Pancreas (tissue), 10 donors: ENCODE results near the gene FN3KRP. TPM values are rescaled to one million over a fixed set of nuclear protein-coding genes. Genes with fewer than 3 reads are reported as not detected.

Experiments used
- ATAC-seq, 4 donors: fragments of 200-7000 bp; cut with Tn5 transposase; one replicate each; pipeline versions ENCODE4 v1.8.0 to v1.9.1; 2020; ENCODE audit warnings: mild to moderate bottlenecking in 4 of 4, moderate library complexity in 4 of 4
- DNase-seq, 6 donors: peaks; one replicate each; pipeline ENCODE4 v3.0.0-alpha.2; 2020
- FAIRE-seq: peaks from 2 replicates; lab custom pipeline; 2012; peaks lifted over from hg19 to GRCh38; lab: Jason Lieb, UNC
- H3K27ac ChIP-seq, 4 donors: fragments of 200-600 bp; sonication (generic); 1 replicate in 3 of 4; 2 replicates in 1 of 4; pipeline versions ENCODE4 v1.5.0 to v1.8.0; 2020
- H3K27me3 ChIP-seq, 4 donors: fragments of 200-600 bp; one replicate each; pipeline ENCODE4 v1.8.0; 2021
- H3K36me3 ChIP-seq, 3 donors: fragments of 200-600 bp; sonication (generic) in 1 of 3; one replicate each; pipeline versions ENCODE4 v1.5.0 to v1.8.0; 2020 to 2021
- H3K4me1 ChIP-seq, 3 donors: fragments of 200-600 bp; one replicate each; pipeline ENCODE4 v1.8.0; 2021
- H3K4me3 ChIP-seq, 4 donors: fragments of 200-600 bp; sonication (generic) in 2 of 4; one replicate each; pipeline versions ENCODE4 v1.5.0 to v1.8.0; 2020 to 2021
- H3K9me3 ChIP-seq, 4 donors: fragments of 200-600 bp; one replicate each; pipeline ENCODE4 v1.8.0; 2021
- WGBS, 2 donors: extraction: QIAGEN DNeasy Blood & Tissue Kit; methylation state at CpG; one replicate each; pipeline ENCODE4 v1.1.7; 2013; 5-methylcytosine and 5-hydroxymethylcytosine counted together
- intact Hi-C, 3 donors: fragments of 100-400 bp; cut with DNase I; formaldehyde crosslinking; loops; one replicate each; pipeline versions ENCODE4 v1.11.1 to v1.14.2; 2022
- polyA plus RNA-seq, 2 donors: library from polyadenylated mRNA; stranded (reverse); fragments of 200-250 nt; gene quantifications; one replicate each; pipeline ENCODE4 v1.2.3, GENCODE V29; 2013
- total RNA-seq, 6 donors: library from RNA; stranded (reverse); fragmentation: NEBNext Ultra II Directional in 4 of 6; extraction: Animal tissue kit (Norgen Biotek cat#: 25700) in 4 of 6; gene quantifications; one replicate each; pipeline versions ENCODE4 v1.2.1 to v1.2.4, GENCODE V29; 2021 to 2023
- TF ChIP-seq, protein P1 (sequence below), 4 donors: fragments of 200-600 bp; sonication (generic) in 3 of 4; IDR thresholded peaks; one replicate each; pipeline versions ENCODE4 v1.5.0 to v1.8.0; 2021; ENCODE audit warnings: antibody characterized with exemption in 4 of 4
- donor health status: healthy with polysubstance abuse.
- donor health status: DM: no; HTN: no; CAD: no; lungs with moderate emphysema.
- donor health status: DM: no; HTN: no; CAD: no.
- donor health status: control.
- donor health status: control.
- donor health status: Bipolar disorder and iron deficiency.
- donor health status: DM: yes; HTN: yes; CAD: no.
- donor health status: DM: no; HTN: no; CAD: no.
- donor health status: DM: no; HTN: no; CAD: no.
- donor health status: DM: yes; HTN: yes; CAD: no.

Gene FN3KRP
- total and polyA plus RNA-seq, 8 donors, result 9.3 to 23.1 (median 13.4) TPM

DNA sequence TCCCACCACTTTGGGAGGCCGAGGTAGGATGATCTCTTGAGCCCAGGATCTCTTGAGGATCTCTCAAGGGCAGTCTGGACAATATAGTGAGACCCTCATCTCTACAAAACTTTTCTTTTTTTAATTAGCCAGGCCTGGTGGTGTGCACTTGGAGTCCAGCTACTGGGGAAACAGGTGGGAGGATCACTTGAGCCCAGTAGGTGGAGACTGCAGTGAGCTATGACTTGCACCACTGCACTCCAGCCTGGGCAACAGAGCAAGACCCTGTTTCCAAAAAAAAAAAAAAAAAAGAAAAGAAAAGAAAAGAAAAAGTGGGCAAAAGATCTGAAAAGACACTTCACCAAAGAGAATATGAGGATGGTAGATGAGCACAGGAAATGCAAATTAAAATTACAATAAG lies 33.0 kb upstream of the FN3KRP start:
- no peak for ATAC-seq
- Histone ChIP-seq H3K27ac (peak overlapping the region in 2 of 4 donors; percentile 47 to 70), H3K4me1 (peaks cover 3 to 4% (median 3%) of the 10 kb centered on the region in 3 donors), H3K9me3 (no peaks in the 10 kb centered on the region), H3K36me3 (no peaks in the 10 kb centered on the region), H3K27me3 (no peaks in the 10 kb centered on the region), H3K4me3 (no peak overlapping the region)
- intact Hi-C loops, result no loop called here
- WGBS, 2 donors, result 97% methylated on average over 1 of the region's 1 CpG
- FAIRE-seq, result no peak
- DNase-seq, result no peak
- TF ChIP-seq, protein P1, sequence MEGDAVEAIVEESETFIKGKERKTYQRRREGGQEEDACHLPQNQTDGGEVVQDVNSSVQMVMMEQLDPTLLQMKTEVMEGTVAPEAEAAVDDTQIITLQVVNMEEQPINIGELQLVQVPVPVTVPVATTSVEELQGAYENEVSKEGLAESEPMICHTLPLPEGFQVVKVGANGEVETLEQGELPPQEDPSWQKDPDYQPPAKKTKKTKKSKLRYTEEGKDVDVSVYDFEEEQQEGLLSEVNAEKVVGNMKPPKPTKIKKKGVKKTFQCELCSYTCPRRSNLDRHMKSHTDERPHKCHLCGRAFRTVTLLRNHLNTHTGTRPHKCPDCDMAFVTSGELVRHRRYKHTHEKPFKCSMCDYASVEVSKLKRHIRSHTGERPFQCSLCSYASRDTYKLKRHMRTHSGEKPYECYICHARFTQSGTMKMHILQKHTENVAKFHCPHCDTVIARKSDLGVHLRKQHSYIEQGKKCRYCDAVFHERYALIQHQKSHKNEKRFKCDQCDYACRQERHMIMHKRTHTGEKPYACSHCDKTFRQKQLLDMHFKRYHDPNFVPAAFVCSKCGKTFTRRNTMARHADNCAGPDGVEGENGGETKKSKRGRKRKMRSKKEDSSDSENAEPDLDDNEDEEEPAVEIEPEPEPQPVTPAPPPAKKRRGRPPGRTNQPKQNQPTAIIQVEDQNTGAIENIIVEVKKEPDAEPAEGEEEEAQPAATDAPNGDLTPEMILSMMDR (IDR thresholded peaks at IDR 0.05), result no peak

GRCh38 chr17:82684228-82684841 lies 32.2 kb upstream of the FN3KRP start:
- TF ChIP-seq, protein P1 (IDR thresholded peaks at IDR 0.05), result no peak
- H3K27ac ChIP-seq, result peak overlapping the region in 3 of 4 donors; percentile 44 to 70 (median 47)
- peak in 2 of 6 donors; percentile 25 to 36 for DNase-seq
- H3K36me3 ChIP-seq, result no peaks in the 10 kb centered on the region
- ATAC-seq, result peak; percentile 80 to 88 (median 83)
- peaks cover 3 to 4% (median 3%) of the 10 kb centered on the region in 3 donors for H3K4me1 ChIP-seq
- peak; percentile 23 for FAIRE-seq
- H3K9me3 ChIP-seq, result no peaks in the 10 kb centered on the region
- no peaks in the 10 kb centered on the region for H3K27me3 ChIP-seq
- intact Hi-C loops, result no loop called here
- 51 to 52% methylated on average over 13 of the region's 13 CpGs for WGBS, 2 donors
- no peak overlapping the region for H3K4me3 ChIP-seq

GRCh38 chr17:82685291-82685690 lies 31.2 kb upstream of the FN3KRP start:
- Histone ChIP-seq H3K27ac (no peak overlapping the region), H3K9me3 (no peaks in the 10 kb centered on the region), H3K4me3 (no peak overlapping the region), H3K27me3 (no peaks in the 10 kb centered on the region), H3K4me1 (peaks cover 3 to 4% (median 3%) of the 10 kb centered on the region in 3 donors), H3K36me3 (no peaks in the 10 kb centered on the region)
- intact Hi-C loops, result no loop called here
- no peak for ATAC-seq
- WGBS, 2 donors, result 94 to 95% methylated on average over 12 of the region's 12 CpGs
- FAIRE-seq, result no peak
- TF ChIP-seq, protein P1 (IDR thresholded peaks at IDR 0.05), result no peak
- peak in 1 of 6 donors; percentile 41 for DNase-seq

DNA sequence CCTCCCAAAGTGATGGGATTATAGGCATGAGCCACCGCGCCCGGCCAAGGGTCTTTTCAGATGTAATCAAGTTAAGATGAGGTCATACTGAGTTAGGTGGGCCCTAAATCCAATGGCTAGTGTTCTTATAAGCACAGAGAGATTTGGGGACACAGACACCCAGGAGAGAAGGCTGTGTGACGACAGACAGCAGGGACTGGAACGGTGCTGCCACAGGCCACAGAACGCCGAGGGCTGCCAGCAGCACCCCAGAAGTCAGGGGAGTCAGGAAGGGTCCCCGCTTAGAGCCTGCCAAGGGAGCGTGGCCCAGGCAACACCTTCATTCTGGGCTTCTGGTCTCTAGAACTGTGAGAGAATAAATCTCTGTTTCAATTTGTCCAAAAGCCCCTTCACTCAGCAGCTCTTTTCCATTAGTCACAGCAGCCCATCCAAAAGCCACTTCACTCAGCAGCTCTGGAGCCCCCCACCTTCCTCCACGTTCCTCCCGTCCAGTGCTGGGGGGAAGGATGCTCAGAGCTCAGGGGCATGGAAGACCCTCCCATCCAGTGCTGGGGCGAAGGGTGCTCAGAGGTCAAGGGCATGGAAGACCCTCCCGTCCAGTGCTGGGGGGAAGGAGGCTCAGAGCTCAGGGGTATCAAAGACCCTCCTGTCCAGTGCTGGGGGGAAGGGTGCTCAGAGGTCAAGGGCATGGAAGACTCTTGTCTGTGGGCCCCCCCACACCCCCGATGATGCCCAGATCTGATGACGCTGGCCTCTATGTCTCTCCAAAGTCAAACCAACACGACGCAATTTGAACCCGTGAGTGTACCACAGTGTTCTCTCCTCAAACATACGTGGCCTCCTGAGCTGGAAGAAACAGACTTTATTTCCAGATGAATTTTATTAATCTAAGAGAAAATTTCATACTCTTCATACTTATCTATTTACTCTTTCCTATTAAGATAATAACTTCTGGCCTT lies 29.9 kb upstream of the FN3KRP start:
- peaks cover 3 to 4% (median 3%) of the 10 kb centered on the region in 3 donors for H3K4me1 ChIP-seq
- TF ChIP-seq, protein P1 (IDR thresholded peaks at IDR 0.05), result no peak
- H3K4me3 ChIP-seq, result no peak overlapping the region
- H3K36me3 ChIP-seq, result no peaks in the 10 kb centered on the region
- 90 to 91% methylated on average over 19 of the region's 19 CpGs for WGBS, 2 donors
- DNase-seq (peak in 1 of 6 donors; percentile 26), FAIRE-seq (no peak), ATAC-seq (no peak)
- intact Hi-C loops, result no loop called here
- H3K27ac ChIP-seq, result peak overlapping the region in 2 of 4 donors; percentile 59 to 72
- no peaks in the 10 kb centered on the region for H3K9me3 ChIP-seq
- H3K27me3 ChIP-seq, result no peaks in the 10 kb centered on the region
